CMK (cell line): ENCODE measurements around the gene KPTN.
A peak's percentile ranks its signal among the peaks of the same experiment; 100 is the strongest.

Source experiments
- DNase-seq: peaks from one replicate; pipeline ENCODE4 v3.0.0-alpha.2; 2010; ENCODE audit warnings: low read depth

The KPTN gene

DNA sequence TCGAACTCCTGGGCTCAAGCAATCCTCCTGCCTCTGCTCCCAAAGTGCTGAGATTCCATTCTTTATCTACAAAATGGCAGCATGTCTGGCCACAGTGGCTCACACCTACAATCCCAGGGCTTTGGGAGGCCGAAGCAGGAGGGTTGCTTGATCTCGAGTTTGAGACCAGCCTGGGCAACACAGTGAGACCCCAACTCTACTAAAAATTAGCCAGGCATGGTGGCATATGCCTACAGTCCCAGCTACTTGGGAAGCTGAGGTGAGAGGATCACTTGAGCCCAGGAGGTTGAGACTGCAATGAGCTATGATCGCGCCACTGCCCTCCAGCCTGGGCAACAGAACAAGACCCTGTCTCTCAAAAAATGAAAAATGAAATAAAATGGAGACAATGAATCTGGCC, 24.7 kb upstream of the KPTN start:
- no peak for DNase-seq

DNA sequence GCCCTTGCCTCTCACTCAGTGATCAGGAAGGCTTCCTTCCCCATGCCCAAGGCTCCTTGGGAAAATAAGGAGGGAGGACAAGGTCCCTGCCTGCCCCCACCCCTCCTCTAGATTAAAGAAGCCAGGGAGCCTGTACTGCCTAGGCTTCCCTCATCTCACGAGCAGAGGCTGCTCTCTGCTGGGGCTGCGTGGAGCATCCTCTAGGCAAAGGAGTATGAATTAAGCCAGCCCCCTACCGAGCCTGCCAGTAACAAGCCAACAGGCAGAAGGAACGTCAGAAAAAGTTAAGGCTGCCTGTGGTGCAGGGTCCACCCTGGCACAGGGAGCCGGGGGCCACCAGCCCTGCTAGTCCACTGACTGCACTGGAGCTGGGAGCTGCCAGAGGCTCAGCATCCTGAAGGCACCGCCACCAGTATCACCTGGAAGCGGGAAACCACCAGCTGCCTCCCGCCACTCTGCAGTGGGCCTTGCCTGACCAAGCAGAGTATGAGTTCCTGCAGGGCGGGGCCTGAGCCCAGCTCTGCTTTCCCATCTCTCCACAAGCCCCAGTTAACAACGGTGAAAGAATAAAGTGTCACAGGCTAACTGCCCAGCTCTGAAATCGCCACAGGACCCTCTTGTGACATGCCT, 24.0 kb upstream of the KPTN start:
- no peak for DNase-seq

DNA sequence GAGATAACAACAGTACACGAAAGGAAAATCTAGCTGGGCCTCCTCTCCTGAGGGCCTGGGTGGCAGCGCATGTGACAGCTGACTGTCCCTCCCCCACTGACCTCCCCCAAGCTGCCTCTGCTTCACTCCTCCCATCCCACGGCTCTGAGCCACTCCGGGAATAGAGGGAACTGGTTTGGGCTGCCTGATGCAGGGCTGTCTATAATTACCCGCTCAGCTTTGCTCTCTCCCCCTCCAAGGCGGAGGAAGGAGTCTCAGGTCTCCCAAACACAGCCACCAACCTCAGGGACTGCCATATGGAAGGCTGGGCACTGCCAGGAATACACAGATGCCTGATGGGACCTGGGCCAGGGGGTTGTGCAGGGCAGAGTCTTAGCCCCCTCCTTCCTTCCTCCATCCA, 23.0 kb upstream of the KPTN start:
- DNase-seq, result no peak

DNA sequence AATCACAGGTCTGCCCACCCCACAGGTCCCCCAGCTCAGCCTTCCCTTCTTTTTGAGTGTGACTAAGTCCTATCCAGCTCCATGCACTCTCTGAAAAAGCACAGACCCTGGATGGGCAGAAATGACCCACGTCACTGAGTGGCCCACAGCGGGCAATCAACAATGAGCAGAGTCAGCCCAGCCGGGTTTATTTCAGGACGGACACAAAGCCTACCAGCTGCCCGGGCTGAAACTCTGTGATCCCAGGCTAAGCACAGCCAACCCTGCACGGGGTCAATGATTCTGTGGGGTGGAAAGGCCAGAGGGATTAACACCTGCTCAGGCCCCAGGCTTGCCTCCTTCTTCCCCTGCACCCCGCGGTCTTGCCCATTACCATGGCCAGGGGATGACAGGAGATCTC, 22.4 kb upstream of the KPTN start:
- no peak for DNase-seq

DNA sequence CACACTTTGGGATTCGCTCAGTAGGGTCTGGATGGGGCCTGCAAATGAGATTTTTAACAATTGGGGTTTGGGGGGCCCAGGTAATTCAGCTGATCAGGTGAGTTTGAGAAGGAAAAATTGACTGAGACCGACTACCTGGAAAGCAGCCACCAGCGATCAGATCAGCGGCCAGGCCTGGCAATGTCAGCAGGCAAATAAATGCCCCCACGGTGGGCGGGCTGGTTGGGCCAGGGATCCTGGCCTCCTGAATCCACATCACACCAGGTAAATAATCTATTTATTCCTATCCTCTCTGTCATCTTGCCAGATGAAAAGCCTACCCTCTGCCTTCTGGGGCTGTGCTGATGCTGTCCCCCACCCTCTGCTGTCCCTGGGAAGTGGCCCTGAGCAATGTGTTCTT, 21.5 kb upstream of the KPTN start:
- no peak for DNase-seq

DNA sequence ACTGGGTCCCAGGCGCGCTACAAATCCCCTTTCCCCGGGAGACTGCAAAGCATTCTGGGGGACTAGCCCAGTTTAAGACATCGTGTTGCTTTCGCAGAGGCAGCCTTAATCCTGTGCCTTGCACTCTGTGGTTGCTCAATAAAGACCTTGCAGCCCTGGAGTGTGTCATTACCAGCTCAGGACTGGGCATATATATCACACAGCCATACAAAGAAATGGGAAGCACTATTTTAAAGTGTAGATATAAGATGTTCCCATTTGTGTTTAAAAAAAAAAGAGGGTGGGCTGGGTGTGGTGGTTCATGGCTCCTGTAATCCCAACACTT, 19.8 kb upstream of the KPTN start:
- no peak for DNase-seq

DNA sequence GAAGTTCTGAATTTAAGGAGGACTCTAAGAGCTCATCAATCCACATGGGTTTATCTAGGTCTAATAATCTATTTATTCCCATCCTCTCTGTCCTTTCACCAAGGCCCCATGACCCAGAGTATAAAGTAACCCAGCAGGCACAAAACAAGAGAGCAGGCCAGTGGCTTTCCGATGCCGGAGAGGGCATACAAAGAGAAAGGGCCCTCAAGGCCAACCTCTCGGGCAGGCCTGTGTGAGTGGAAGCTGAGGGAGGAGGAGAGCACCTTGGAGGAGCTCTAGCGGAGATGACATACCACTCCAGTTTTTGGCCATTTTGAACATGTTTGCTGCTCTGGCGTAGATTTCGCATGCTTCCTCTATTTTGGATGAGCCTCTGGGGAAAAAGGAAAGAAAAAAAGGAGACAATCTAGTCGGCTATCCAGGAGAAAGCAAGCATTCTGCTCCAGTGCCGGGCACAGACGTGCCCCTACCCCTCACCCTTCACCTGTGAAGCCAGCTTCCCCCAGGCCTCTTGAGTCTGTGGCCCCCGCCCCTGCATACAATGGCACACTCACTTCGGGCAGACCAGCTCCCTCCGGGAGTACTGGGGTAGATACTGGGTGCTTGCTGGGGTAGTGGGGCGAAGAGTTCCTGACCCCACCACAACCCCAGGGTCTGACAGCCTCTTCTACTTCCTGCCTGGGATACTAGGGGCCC, 19.3 kb upstream of the KPTN start:
- DNase-seq, result no peak

DNA sequence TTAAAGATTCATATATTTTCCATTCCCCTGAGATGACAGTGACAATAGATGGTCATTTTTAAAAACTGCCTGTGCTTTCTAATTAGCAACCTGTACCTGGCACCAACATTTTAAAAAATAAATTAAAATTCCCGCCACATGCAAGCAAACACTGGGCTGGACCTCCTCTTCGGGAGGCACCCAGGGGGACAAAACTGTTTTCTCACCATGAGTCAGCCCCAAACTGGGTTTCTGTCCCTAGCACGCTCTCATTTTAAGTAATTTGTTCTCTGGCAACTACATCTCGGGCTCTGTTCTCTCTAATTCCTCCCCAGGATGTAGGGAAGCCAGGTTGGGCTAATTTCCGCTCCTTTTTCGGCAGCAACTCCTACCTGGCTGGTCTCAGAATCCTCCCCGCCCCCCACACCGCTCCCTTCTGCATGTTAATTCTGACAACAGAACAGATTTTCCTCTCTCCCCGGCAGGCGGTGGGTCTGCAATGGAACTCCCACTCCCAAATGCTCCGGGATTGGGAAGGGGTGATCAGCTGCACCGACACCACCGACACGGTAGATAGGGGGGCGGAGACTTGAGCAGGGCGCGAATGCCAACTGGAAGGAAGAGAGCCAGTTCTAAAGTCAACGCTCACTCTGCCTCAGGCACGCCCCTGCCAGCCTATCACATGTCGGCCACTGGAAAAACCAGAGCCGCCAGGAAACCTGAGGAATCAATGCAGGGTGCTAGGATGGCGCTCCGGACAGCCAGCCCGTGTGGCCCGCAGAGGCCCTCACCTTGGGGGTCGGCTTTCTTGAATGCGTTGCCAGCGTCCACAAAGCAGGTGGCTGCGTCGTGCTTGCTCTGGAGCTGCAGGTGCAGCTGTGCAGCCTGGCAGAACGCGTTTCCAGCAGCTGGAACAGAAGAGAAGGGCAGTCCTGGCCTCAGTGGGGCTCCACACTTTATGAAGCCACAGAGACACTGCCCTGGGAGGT, 16.1 kb upstream of the KPTN start:
- DNase-seq, result no peak

DNA sequence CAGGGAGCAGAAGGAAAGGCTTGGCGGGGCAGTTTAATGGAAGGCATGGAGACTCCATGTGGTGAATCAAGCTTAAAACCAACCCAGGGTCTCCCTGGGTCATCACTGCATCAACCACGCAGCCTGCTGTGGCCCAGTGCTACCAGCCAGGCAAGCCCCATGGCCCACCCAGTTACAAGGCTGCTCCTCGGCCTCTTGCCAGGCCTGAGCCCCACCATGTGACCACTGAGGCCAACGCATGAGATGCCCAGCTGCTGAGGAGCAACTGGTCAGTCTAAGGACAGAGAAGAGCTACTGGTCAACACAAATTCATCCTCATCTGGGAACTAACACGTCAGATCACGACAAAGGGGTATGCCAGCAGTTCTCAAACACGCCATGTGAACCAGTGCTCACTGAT, 15.4 kb upstream of the KPTN start:
- no peak for DNase-seq

DNA sequence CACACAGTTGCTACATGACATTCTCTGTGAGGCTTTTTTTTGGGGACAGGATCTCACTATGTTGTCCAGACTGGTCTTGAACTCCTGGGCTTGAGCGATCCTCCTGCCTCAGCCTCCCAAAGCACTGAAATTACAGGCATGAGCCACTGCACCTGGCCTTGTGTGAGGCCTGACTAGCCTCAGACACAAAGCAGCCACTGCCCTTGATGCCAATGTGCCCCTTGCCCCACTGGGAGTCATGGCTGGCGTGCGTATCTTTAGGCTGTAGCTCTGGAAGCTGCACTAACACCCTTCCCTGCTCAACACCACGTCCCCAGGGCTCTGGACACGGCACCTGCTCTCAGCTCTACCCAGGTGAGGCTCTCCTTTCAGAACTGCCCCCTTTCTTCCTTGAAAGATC, 14.5 kb upstream of the KPTN start:
- DNase-seq, result no peak

DNA sequence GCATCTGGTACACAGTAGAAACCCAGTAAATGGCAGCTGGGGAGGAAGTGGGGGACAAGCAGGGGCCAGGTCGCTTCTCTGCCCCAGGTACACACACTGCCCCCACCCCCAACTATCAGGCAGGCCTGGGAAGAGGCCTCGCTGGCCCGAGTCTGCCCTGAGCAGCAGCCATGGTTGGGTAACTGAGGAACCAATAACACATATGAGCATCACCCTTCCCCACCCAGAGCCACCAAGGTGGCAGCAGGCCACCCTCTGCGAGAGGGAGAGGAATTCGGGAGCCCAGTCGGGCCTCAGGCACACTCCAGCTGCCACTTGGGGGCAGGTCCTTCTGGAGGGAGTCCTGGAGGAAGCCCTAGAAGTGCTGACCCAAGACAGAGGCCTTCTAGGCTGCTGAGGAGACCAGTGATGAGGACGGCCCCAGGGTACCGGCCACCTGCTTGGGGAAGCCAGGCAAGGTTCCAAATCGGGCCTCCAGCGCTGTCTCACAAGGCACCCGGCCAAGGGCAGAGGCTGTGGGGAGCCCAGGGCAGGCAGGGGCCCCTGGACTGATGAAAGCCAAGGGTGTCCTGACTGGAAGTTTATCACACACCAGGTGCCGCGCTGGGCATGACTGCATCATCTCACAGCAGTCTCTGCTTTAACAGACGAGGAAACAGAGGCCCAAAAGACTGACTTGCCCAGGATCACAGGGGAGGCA, 14.0 kb upstream of the KPTN start:
- no peak for DNase-seq

DNA sequence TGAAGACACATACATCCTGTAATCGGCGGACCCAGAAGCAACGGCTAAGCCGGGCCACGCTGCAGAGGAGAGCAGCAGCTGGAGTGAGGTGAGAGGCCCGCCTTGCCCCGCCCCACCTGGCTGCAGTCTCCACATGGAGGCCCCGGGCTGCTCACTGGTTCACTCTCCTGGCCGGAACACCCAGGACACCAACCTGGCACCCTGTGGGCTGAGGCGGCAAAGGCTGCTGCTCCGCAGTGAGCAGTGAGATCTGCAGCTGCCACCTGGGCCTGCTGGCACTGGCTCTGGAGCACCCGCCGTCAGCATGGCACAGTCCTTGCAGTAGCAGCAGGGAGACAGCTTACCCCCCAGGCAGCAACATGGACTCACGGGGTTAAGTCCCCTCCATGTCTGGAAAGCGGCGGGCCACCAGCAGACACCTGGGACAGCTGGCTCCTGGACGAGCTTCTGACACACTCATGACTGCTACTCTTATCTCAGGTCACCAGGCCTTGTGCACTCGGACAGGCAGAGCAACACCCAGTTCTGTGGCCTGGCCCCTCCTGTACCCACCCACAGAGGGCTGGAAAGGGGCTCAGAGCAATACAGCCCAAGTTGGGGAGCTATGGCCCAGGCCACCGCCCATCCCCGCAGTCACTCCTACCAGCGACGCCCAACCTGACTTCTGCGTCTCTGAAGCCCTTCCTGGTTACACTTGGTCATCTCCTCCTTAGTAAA, 13.2 kb upstream of the KPTN start:
- no peak for DNase-seq

DNA sequence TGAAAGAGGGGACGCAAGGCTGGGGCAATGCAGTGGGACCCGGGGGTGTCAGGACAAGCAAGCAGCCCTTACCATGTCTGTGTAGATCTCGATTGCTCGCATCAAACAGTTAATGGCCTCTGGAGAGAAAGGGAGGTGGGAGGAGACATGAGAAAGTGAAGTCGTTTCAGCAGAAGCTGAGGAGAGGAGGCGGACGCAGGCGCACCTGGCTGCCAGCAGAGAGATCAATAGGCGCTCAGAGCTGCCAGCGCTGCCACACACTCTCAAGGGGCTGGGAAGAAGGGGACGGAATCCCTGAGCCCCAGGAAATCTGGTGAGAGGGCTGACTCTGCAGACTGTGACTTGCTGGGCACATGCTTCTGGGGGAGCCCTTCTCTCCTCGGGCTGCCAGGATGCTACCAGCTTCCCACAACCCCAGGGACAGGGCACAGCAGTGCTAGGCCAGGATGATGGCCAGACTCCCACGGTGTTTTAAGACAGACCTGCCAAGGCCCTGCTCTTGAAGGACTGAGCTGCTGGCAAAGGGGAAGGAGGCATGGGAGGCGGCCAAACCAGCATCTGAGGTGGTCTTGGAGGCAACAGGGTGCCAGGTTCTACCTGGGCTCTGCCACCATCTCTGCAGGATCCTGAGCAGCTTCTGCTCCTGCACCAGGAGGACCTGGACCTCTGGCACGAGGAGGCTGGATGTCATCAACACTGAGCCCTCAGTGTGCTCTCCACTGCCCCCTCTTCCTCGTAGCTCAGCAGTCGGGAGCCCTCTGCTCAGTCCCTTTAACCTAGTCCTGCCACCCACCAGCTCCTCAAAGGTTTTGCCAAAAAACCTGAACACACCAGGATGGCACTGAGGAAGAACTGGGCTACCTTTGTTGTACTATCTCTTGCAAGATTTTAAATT, 11.7 kb upstream of the KPTN start:
- DNase-seq, result no peak

DNA sequence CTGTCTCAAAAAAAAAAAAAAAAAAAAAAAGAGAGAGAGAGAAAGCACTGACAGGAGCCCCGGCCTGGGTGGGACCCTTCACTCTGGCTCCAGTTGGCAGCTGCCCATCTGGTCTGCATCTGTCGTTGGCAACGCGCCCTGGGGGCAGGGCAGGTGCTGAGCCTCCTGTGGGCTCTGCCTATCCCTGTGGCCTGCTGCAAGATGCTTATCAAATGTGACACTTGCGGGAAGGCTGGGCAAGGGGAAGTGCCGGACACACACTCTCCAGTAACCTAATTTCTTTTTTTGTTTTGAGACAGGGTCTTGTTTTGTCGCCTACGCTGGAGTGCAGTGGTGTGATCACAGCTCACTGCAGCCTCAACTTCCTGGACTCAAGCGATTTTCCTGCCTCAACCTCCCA, 10.7 kb upstream of the KPTN start:
- peak; percentile 55 for DNase-seq

DNA sequence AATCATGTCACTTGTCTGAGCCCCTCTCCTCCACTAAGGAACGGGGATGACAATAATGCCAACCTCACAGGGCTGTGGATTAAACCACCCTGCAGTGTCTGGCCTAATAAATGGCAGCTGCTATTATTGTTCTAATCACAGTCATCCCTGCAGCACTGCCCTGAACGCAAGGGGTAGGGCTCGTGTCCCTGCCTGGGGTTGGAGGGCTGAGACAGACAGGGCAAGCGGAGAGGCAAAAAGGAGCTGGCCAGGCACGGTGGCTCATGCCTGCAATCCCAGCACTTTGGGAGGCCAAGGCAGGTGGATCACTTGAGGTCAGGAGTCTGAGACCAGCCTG, 10.2 kb upstream of the KPTN start:
- DNase-seq, result no peak

DNA sequence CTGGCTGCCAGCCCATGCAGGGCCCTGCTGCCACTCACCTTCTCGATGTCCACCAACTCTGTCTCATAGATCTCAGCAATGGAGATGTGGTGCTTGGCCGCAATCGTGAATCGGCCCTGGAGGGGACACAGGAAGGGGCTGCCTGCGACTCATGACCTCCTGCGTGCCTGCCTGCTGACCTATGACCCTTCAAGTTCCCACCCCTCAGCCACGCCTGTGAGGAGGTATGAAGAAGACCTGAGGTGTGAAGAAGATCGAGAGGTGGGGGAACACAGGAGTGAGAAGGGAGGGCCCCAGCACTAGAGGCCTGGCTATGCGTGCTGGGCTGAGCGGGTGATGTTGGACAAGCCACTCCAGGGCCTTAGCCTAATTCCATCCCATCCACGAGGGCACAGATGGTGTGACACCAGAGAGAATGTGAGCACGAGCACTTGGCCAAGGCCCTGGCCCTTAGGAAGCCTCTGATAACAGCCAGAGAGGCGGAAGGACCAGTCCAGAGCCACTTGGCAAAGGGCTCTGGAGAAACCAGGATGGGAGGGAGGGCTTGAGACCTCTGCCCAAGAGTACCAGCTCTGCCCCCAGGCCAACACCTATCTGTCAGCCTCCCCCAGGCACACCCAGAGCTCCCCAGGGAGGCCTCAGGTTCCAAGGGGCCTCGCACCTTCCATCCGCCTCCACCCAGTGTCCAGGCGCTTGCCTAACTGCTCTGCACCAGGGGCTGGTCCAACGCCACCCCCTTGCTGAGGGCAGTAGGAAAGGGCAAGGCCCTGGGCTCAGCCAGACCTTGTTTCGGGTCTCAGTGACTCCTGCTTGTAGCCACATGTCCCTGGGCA, 9.6 kb upstream of the KPTN start:
- DNase-seq, result no peak

DNA sequence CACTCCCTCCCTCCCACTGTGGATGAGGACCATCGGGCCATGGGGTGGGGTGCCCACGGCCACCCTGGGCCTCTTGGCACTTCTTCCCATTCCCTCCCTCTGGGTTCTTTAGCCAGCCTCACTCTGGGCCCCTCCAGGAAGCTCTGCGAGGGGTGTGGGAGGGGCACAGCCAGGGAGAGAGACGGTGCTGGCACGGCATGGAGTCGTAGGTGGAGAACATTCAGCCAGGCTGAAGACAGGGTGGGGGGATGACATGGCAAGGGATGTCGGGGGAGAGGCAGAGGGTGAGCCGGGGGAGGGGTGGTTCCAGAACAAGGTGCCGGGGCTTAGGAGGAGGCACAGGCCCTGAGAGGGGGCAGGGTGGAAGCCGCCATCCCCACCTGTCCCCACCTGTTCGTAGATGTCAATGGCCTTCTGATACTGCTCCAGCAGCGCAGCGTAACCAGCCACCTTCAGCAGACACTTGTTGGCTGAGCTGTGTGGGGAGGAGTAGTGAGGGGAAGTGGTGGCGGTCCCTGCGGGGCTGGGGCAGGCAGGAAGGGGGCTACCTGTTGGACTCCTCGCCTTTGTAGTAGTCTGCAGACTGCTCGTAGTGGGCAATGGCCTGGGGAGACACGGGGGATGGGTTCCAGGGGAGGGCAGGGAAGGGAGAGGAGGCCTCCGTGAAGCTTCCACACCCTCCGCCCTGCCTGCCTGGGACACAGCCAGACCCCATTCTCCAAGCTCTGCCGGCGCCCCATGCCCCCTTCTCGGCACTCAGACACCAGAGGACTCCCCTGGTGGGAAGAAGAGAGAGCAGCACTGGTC, 8.8 kb upstream of the KPTN start:
- no peak for DNase-seq

DNA sequence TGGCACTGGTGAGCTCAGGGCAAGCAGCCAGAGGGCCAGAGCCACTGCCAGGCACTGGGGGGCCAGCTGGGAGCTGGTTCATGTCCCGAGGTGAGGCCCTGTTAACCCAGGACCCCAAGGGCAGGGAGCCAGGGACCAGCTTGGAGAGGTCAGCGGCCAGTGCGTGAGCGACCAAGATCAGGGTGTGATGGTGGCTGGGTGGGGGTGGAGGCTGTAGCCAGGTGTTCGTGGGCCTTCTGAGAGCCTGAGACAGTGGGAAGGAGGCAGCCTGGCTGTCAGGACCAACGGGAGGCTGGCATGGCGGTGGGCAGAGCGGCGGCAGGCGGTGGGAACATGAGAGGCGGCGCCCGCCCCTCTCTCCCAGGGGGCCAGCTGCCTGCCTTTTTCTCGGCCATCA, 8.1 kb upstream of the KPTN start:
- DNase-seq, result no peak
